ENCODE results near the gene GMPPB. TPM values are rescaled to one million over a fixed set of nuclear protein-coding genes. Genes with fewer than 3 reads are reported as not detected.
A peak's percentile ranks its signal among the peaks of the same experiment; 100 is the strongest.

Gene GMPPB
- total and polyA plus RNA-seq, 9 of the 15 experiments (the other 6 are each of a cell fraction or from before 2014, with no cell fraction given), result 0.53 to 17.4 (median 8.1) TPM

DNA sequence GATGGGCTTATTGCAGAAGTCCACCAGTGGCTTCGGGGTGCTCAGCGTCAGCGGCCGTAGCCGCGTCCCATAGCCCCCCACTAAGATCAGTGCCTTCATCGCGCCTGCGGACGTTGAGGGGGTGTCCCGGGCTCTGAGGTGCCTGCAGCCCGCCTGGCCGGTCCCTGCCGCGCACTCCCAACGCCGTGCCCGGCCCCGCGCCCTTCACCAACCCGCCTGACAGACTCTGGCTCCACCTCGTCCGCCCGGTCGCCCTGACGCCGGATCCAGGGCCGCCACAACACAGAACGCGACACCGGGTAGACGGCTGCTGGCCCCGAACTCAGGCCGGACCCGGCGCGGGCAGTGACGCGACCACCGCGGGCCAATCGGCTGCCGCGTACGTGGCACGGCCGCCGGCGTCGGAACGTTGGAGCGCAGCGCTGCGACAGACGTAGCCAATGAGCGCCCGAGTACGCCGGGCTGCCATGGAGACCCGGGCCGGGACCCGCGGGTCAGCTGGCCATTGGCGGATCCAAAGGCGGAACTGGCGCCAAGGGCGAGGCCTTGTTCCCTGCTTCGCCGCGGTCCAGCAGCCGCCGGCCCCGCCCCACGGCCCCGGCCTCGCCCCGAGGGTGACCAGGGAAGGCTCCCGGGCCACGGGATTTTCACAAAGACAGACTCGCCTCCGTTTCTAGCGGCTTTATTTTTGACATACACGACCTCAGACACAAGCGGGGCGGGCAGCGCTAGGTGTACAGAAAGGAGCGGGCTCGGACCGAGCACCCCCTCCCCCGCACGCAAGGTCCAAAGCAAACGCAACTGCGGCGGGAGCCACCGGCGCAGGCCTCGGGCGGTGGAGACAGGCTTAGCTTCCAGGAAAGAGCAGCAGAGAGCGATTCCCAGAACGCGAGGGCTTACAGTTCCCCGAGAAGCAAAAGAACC is at the start of gene GMPPB (continued):
- TF ChIP-seq ILF3 (IDR thresholded peaks at IDR 0.05; ENCODE audit: borderline replicate concordance), result no peak; the same call in 1 of the 2 replicates
- TF ChIP-seq FOXA1 (IDR thresholded peaks at IDR 0.05; ENCODE audit: borderline replicate concordance), result no peak
- no peak for TF ChIP-seq HMGN3 (IDR thresholded peaks at IDR 0.05; ENCODE audit: borderline replicate concordance, extremely low read depth, insufficient read length, low read depth, low read length)
- TF ChIP-seq SRF (CRISPR knock-in tag; IDR thresholded peaks at IDR 0.05), result no peak
- peak; percentile 67; the same call in 1 of the 2 replicates for TF ChIP-seq SPI1 (IDR thresholded peaks at IDR 0.05; ENCODE audit: borderline replicate concordance, low read depth, low read length)
- no peak for TF ChIP-seq CBFA2T2 (conservative IDR thresholded peaks at IDR 0.05)
- TF ChIP-seq GATA2 (CRISPR knock-in tag; IDR thresholded peaks at IDR 0.05), result no peak
- peak; percentile 46; the same call in 1 of the 2 replicates for TF ChIP-seq ZNF263 (CRISPR knock-in tag; IDR thresholded peaks at IDR 0.05; ENCODE audit: borderline replicate concordance)
- TF ChIP-seq, protein P1, sequence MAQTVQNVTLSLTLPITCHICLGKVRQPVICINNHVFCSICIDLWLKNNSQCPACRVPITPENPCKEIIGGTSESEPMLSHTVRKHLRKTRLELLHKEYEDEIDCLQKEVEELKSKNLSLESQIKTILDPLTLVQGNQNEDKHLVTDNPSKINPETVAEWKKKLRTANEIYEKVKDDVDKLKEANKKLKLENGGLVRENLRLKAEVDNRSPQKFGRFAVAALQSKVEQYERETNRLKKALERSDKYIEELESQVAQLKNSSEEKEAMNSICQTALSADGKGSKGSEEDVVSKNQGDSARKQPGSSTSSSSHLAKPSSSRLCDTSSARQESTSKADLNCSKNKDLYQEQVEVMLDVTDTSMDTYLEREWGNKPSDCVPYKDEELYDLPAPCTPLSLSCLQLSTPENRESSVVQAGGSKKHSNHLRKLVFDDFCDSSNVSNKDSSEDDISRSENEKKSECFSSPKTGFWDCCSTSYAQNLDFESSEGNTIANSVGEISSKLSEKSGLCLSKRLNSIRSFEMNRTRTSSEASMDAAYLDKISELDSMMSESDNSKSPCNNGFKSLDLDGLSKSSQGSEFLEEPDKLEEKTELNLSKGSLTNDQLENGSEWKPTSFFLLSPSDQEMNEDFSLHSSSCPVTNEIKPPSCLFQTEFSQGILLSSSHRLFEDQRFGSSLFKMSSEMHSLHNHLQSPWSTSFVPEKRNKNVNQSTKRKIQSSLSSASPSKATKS (CRISPR knock-in tag; IDR thresholded peaks at IDR 0.05), result no peak
- TF ChIP-seq ERF (CRISPR knock-in tag; IDR thresholded peaks at IDR 0.05), result no peak
- TF ChIP-seq STAT5B (CRISPR knock-in tag; IDR thresholded peaks at IDR 0.05), result no peak
- TF ChIP-seq BDP1 (IDR thresholded peaks at IDR 0.05; ENCODE audit: insufficient read depth, insufficient read length), result no peak
- TF ChIP-seq BHLHE40 (IDR thresholded peaks at IDR 0.05; ENCODE audit: low read length), result no peak
- TF ChIP-seq OTX1 (CRISPR knock-in tag; IDR thresholded peaks at IDR 0.05), result no peak
- TF ChIP-seq CC2D1A (IDR thresholded peaks at IDR 0.05), result peak; percentile 100
- TF ChIP-seq, protein P2, sequence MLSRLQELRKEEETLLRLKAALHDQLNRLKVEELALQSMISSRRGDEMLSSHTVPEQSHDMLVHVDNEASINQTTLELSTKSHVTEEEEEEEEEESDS (CRISPR knock-in tag; IDR thresholded peaks at IDR 0.05), result no peak
- no peak for TF ChIP-seq RBM15 (IDR thresholded peaks at IDR 0.05; ENCODE audit: insufficient read depth, low read length)
- TF ChIP-seq SREBF2 (CRISPR knock-in tag; IDR thresholded peaks at IDR 0.05), result no peak
- TF ChIP-seq, protein P3, sequence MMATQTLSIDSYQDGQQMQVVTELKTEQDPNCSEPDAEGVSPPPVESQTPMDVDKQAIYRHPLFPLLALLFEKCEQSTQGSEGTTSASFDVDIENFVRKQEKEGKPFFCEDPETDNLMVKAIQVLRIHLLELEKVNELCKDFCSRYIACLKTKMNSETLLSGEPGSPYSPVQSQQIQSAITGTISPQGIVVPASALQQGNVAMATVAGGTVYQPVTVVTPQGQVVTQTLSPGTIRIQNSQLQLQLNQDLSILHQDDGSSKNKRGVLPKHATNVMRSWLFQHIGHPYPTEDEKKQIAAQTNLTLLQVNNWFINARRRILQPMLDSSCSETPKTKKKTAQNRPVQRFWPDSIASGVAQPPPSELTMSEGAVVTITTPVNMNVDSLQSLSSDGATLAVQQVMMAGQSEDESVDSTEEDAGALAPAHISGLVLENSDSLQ (IDR thresholded peaks at IDR 0.05), result 0 out of 2 replicates have a peak, but pooled peaks have one; percentile 30
- TF ChIP-seq, protein P4, sequence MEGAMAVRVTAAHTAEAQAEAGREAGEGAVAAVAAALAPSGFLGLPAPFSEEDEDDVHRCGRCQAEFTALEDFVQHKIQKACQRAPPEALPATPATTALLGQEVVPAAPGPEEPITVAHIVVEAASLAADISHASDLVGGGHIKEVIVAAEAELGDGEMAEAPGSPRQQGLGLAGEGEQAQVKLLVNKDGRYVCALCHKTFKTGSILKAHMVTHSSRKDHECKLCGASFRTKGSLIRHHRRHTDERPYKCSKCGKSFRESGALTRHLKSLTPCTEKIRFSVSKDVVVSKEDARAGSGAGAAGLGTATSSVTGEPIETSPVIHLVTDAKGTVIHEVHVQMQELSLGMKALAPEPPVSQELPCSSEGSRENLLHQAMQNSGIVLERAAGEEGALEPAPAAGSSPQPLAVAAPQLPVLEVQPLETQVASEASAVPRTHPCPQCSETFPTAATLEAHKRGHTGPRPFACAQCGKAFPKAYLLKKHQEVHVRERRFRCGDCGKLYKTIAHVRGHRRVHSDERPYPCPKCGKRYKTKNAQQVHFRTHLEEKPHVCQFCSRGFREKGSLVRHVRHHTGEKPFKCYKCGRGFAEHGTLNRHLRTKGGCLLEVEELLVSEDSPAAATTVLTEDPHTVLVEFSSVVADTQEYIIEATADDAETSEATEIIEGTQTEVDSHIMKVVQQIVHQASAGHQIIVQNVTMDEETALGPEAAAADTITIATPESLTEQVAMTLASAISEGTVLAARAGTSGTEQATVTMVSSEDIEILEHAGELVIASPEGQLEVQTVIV (CRISPR knock-in tag; IDR thresholded peaks at IDR 0.05; ENCODE audit: borderline replicate concordance), result no peak
- TF ChIP-seq JUNB (CRISPR knock-in tag; conservative IDR thresholded peaks at IDR 0.05), result no peak
- TF ChIP-seq IFI16 (CRISPR knock-in tag; IDR thresholded peaks at IDR 0.05), result no peak
- no peak for TF ChIP-seq ZNF324 (CRISPR knock-in tag; IDR thresholded peaks at IDR 0.05)
- no peak for TF ChIP-seq MCM2 (IDR thresholded peaks at IDR 0.05; ENCODE audit: low read depth)

Data from K562 (cell line).